K562 treated with DMSO at 1 percent for 12 hours (cell line): ENCODE results near the gene OR8B3. TPM values are rescaled to one million over a fixed set of nuclear protein-coding genes. Genes with fewer than 3 reads are reported as not detected.

Experiments used
- total RNA-seq: library from RNA; unstranded; fragments of 300-600 nt; gene quantifications from 2 replicates; pipeline ENCODE4 v1.2.3, GENCODE V29; 2022; ENCODE audit not compliant: insufficient read depth

OR8B3 gene, protein sequence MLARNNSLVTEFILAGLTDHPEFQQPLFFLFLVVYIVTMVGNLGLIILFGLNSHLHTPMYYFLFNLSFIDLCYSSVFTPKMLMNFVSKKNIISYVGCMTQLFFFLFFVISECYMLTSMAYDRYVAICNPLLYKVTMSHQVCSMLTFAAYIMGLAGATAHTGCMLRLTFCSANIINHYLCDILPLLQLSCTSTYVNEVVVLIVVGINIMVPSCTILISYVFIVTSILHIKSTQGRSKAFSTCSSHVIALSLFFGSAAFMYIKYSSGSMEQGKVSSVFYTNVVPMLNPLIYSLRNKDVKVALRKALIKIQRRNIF
- not detected in 2 replicates for total RNA-seq

DNA sequence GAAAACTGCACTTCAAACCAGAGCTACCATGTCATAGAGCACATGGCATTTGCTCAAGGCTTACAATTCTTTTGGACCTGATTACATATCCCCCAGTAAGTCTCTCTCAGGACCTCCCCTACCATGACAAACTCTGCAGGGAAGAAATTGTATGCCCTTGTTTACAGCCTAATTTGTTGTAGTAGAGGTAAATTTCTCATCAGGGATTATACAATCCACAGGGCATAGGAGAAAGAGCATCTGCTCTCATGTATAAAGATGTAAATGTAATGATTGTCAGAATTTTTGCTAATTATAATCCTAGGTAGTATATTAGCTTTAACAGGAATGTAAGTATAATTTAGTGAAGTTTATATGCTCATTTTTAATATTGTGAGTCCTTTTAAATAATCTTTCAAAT lies at the start of gene OR8B3:
OR8B3 (minus strand) TSS at position 101 of the 400 bp plus-strand sequence. CDS start 1,673 bp downstream, outside the sequence.

DNA sequence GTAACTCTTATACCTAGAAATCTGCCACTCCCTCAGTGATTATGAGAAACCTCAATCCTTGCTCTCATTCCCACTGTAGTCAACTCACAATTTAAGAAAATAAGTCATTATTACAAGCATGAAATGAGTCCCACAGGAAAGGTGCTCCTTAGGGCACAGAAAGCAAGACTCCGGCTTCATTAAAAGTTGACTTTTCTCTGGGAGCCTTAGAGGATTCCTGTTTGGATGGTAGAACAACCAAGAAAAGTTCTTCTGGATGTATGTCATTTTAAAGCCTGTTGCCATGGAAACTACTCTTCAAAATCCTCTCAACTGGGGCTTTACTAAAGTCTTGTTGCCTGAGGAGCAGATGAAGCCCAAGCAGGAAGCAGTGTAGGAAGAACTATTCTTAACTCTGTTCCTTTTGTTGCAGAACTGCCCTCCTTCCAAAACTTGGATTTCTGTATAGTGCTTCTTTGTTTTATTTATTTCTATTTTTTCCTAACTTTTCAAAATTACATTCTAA lies 46.9 kb upstream of the OR8B3 start, which contains the start of gene OR8B8:
OR8B8 (minus strand) TSS at position 51 of the 505 bp plus-strand sequence. CDS start 4,611 bp downstream, outside the sequence.

DNA sequence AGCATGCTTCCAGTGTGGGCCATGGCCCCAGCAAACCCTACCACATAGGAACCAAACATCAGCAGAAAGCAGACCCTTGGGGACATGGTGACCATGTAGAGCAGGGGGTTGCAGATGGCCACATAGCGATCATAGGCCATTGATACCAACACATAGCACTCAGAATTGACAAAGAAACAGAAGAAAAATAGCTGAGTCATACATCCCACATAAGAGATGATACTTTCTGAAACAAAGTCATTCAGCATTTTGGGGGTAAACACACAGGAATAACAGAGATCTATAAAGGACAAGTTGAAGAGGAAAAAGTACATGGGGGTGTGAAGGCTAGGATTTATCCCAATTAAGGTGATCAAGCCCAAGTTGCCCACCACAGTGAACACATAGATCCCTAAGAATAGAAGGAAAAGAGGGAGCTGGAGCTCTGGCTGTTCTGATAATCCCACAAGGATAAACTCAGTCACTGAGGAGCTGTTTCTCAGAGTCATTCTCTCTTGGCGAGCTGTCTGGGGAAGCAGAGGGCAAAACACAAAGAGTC lies 25.6 kb upstream of the OR8B3 start, which contains the start of gene OR8B4:
OR8B4 (minus strand) TSS at position 488 of the 538 bp plus-strand sequence; CDS start at position 488, 0 bp downstream.

DNA sequence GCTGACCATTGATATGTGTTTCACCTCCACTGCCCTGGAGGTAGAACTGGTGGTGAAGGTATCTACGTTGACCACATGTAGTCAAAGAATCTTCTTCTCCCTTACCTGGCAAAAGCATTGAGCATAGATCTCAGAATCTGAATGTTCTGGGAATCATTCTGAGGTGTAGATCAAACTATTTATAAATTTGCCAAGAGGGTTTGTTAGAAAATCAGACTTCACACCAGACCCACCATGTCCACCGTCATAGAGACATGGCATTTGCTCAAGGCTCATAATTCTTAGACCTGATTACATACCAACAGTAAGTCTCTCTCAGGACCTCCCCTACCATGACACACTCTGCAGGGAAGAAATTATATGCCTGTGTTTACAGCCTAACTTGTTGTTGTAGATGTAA lies 14.4 kb downstream of the OR8B3 start, which contains the start of gene OR8B2:
OR8B2 (minus strand) TSS at position 101 of the 400 bp plus-strand sequence. CDS start 1,156 bp downstream, outside the sequence.

Other genes starting within 250 kb of the OR8B3 start
- 0.16 TPM in 1 of 2 replicates, not detected in the other for gene OR10D3, start 215.7 kb downstream of the OR8B3 start, total RNA-seq
- gene OR8G1, start 157.9 kb downstream of the OR8B3 start, total RNA-seq = not detected in 2 replicates
- gene OR8G5, start 142.6 kb downstream of the OR8B3 start, total RNA-seq = 0.98 and 3.2 TPM in 2 replicates
- 0.81 TPM in 1 of 2 replicates, not detected in the other for gene OR8D1, start 85.1 kb downstream of the OR8B3 start, total RNA-seq
- gene OR8D2, start 78.8 kb downstream of the OR8B3 start, total RNA-seq = not detected in 2 replicates
- gene OR8B2, start 14.5 kb downstream of the OR8B3 start, total RNA-seq = not detected in 2 replicates
- gene OR8B4, start 25.8 kb upstream of the OR8B3 start, total RNA-seq = not detected in 2 replicates
- not detected in 2 replicates for gene OR8B8, start 46.7 kb upstream of the OR8B3 start, total RNA-seq
- not detected in 2 replicates for gene OR8B12, start 144.6 kb upstream of the OR8B3 start, total RNA-seq
- gene OR8A1, start 171.0 kb upstream of the OR8B3 start, total RNA-seq = 0.19 and 0.20 TPM in 2 replicates
- gene PANX3, start 212.4 kb upstream of the OR8B3 start, total RNA-seq = 0.88 and 1.4 TPM in 2 replicates
- gene TBRG1, start 223.8 kb upstream of the OR8B3 start, total RNA-seq = 14.3 and 38.0 TPM in 2 replicates